ENCODE measurements around the gene CACNA1C.

Gene CACNA1C

DNA sequence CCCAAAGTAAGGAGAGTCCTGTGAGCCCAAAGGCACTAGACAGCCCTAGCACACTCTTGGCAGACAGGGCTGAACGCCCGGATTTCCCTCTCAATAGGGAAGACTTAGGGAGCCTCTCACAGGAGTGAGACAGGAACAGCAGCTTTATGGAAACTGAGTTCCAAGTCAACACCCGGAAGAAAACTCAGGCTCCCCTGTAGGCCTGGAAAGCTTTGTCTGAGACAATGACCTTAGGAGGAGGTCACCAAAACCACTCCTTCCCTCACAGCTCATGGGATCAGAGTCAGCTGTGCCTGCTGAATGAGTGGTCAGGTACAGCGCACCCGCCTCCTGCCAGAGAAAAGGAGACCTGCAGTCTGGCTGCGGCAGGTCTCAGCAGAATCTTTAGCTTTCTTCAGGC is 229.5 kb downstream of the CACNA1C start:
- no peak for DNase-seq (ENCODE audit: low spot score)

DNA sequence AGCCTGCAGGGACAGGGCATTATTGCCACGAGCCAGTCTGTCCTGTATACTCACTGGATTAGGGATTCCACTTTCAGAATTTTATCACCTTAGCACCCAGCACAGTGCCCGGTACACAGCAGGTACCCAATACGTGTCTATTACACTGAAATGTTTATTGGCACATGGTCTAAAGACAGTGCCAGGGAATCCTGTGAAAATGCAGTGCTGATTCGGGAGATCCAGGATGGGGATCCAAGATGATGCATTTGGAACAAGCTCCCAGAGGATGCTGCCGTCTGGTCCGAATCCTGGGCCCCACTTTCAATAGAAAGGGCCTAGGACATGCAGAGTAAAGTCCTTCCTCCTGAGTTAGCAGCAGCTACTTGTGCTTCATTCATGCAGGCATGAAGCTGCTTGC is 230.7 kb downstream of the CACNA1C start:
- no peak for DNase-seq (ENCODE audit: low spot score)

DNA sequence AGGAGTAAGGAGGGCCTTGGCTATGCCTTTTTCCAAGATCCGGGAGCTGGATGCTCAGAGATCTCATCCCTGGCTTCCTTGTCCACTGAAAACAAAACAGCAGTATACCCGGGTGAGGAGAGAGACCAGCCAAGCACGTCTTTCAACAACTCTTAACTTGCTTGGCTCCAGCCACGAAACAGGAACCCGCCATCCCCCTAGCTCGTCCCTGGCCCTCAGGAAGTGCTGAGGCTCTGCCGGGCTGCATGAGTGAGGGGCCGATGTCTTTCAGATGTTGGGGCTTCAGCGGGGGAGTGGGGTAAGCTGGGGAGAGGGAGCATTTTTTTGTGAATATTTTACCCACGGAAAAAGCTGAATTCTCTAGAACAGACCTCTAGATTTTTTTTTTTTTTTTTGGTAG is 231.1 kb downstream of the CACNA1C start:
- no peak for DNase-seq (ENCODE audit: low spot score)

DNA sequence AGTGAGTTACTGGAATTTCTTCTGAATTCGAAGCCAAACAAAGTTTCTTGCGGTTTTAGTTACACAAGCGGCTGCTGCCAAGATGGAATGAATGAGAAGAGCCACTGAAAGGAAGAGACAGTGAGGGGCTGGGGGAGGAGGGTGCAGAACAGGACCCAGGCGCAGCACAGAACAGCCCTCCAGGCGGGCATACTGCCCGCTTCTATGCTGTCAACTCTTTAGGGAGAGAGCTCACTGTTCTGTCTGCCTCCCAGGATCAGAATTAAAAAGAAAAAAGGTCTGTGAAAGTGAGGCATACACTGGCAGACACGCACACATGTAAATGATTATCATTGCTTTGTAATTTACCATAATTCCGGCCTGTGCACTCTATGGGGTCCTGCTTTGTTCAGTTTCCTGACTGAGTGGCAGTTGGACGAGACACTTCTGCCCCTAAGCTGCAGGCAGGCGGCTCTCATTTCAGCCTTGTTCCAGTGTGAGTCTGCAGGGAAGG is 231.6 kb downstream of the CACNA1C start:
- DNase-seq (ENCODE audit: low spot score), result no peak

DNA sequence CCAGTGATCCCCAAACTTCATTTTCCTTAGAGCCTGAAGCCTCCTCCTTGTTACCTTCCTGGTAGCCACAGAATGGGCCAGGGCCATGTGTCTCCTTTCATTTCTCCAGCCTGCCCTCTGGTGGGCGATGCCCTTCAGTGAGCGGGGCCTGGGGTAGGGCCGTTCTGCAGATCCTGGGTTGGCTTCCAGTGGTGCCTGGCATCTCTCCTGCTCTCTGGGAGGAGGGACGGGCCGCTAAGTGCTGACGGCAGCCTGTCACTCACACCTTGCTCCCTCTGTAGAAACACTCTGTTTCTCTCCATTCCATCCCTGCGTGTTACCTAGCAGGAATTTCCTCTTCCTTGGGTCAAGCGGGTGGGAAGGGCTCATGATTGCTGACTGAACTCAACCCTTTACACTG is 232.1 kb downstream of the CACNA1C start:
- peak; percentile 67 for DNase-seq (ENCODE audit: low spot score)

DNA sequence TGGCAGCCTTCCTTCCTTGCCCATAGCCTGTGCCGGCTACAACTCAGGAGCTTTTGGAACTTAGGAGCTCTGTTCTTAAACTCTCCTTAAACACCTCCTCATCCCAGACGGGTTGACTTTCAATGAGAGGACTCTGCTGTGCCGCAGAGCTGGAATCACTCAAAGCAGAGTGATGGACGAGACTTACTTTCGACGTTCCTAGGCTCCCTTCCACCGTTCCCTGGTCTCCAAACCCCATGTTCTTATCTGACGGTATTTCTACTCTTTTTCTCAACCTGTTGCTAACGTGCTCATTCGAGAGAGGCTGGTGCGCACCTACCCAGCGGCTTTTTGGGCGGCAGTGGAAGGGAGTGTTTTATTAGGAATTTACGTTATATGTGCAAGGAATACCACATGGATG is 232.7 kb downstream of the CACNA1C start:
- DNase-seq (ENCODE audit: low spot score), result no peak

DNA sequence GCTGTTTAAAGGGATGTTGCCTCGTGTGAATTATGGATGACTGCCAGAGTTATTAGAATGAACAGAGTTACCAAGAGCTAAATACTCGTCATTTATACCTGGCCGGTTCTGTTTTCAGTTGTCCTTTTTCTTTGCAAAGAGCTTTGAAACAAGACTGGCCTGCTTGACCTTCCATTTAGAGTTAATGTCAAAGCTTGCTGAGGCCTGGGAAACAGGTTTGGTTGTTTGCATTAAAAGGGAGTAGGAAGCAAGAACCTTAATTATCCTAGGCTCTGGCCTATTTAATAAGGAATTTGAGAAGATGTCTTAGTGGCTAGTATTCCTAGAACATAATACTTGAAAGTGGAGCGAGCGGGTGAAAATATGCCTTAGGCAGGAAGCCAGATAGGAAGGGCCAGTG is 233.3 kb downstream of the CACNA1C start:
- no peak for DNase-seq (ENCODE audit: low spot score)

DNA sequence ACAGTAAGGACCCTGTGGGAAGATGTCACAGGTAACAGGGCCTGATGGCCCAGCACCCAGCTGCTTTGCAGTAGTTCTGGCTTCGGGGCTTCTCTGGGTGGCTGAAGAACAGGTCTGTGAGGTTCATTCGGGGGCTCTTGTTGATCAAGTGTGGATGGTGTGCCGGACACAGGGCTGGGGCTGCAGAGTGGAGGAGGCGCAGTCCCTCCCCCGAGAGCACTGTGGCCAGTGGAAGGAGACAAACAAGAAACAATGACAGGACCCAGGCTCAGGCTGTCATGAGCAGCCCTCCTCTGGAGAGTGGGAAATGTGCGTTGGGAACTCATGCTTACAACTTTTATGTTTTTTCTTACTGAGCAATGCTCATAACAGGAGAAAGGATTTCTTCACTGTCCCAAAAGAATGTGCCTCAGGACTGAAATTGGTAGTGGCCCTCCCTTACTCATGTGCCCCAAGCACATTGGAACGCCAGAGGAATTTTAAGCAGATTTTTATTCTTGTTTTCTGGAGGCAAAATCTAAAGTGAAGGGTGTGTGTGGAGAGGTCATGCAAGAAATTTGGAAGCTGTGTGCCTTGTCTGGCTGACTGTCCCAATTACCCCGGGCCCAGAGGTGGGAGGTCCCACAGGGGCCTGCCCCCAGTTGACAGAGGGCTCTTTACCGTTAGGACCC is 233.8 kb downstream of the CACNA1C start:
- DNase-seq (ENCODE audit: low spot score), result no peak

DNA sequence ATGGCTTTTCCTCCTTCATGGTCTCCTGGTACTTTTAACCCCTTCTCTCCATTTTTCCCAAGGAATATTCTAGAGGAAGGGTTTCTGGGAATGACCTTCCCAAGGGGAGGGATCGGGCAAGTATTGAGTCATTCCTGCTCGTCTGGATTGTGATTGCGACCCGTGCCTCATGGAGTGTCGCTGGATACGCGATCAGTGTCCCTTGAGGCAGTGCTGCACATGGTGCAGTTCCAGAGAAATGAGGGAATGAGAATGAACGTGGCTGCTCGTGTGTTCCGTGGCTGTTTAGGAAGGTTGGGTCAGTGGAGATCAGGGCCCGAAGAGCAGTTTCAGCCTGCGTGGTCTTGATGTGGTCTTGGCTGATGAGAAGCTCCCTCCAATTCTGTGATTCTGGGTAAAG is 234.4 kb downstream of the CACNA1C start:
- DNase-seq (ENCODE audit: low spot score), result no peak

DNA sequence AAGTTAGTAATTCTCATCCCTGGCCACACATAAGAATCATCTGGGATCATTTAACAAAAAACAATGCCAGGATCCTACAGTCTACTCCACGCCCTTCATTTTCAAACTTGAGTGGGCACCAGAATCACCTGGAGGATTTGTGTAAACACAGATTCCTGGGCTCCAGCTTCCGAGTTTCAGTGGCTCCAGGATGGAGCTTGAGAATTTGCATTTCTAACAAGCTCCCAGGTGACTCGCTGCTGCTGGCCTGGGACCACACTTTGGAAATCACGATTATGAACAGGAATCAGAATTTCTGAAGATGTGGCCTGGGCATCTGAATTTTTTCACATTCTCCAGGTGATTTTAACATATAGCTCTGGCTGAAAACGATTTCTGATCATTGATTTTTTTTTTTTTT is 234.8 kb downstream of the CACNA1C start:
- no peak for DNase-seq (ENCODE audit: low spot score)

DNA sequence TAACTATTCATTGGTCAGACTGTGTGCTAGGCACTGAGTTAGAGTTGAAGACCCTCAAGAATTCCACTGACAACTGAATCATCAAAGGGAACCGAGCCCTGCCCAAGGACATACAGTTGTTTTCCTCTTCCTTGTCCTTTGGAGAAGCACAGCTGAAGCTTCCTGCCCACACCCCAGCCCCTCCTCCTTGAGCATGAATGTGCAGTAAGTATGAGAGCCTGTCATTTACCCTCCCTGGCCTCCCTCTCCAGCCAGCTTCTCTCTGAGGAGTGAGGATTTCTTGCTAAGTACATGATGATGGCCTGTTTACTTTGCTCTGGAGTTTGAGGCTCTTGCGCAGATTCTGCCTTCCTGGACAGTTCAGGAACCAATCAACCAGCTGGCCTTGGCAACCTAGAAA is 235.2 kb downstream of the CACNA1C start:
- no peak for DNase-seq (ENCODE audit: low spot score)

DNA sequence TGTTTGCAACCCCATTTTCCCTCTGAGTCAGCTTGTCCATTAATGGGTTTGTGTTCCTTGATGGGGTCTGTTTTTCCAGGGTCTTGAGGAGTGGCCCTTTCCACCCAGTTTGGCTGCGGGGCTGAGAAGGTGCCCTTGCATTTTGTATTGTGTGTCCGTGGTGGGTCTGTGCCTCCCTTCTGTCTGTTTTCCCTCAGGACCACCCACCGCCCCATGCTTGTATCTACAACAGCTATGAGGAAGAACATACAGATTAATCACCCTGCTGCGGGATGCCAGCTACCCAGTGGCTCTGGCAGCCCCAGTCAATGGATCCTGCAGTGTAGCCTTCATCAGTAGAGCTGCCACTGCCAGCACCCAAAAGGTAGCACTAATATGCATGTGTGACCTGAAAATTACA is 235.7 kb downstream of the CACNA1C start:
- DNase-seq (ENCODE audit: low spot score), result no peak

DNA sequence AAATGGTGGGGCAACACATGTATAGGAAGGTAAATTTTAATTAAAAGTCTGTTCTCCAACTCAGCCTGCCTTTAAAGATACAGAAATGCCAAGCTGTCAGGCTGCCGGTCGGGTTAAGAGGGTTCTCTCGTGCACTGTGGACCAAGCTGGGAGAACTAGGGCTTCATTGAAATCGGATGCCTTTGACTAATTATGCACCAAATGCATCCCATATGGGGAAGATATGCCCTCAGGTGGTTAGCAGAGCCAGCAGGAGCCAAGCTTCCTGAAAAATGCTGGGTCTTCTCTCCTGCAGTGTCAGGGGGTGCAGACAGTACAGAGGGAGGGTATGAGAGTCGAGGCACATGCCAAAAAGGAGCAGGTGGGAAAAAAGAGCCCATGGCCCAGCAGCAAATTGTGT is 236.1 kb downstream of the CACNA1C start:
- DNase-seq (ENCODE audit: low spot score), result no peak

DNA sequence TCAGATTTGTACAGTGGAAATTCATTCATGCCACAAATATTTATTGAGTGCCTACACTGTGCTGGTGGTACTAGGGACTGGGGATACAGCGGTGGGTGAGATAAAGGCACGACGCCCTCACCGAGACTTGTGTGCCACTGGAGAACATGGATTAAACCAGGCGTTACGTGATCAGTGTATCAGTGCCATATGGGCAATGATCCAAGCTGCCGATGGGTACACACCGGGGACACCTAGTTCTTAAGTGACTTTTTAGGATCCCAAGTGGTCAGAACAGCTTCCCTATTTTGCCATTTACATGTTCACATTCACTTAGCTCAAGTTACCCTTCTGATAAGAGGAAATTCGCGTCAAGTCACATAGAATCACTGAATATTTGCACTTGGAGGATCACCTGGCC is 236.7 kb downstream of the CACNA1C start:
- DNase-seq (ENCODE audit: low spot score), result no peak

DNA sequence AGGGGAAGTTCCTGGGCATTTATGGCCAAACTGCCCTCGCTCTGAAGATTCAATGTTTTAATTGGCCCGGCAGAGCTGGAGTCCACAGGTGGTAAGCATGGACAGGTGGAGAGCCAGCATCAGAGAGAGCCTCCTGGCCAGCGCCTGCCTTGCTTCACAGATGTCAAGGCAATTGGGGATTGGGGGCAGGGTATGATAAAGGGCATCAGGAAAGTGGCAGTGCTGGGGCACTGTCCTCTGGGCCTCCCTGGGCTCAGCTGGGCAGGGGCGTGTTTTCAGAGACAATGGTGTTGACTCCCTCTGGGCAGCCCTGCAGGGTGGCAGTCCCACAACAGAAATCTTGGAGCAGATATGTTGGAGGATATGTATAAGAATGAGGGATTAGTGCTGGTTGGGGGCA is 237.3 kb downstream of the CACNA1C start:
- DNase-seq (ENCODE audit: low spot score), result no peak

DNA sequence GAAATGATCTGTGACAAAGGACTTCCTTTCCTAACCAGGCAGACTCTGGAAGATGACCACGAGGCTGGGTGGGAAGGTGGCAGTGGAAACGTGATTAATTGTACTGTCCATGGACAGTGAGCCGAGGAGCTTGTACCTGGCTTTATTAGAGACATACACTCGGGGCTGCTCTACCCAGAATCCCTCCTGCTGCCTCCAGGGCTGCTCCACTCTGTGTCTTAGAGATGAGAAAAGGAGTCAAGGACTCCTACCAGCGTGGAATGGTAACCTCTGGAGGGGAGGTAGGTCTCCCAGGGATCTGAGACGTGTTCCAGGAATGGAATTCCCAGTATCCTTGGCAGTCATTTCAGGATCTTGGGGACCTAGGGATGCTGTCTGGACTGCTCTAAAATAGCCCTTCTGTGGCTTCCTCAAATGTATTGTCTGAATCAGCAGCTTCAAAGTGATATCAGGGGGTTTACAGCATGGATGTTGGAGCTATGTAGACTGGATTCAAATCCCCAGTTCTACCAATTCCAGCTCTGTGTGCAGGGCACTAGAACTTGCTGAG is 237.8 kb downstream of the CACNA1C start:
- no peak for DNase-seq (ENCODE audit: low spot score)

DNA sequence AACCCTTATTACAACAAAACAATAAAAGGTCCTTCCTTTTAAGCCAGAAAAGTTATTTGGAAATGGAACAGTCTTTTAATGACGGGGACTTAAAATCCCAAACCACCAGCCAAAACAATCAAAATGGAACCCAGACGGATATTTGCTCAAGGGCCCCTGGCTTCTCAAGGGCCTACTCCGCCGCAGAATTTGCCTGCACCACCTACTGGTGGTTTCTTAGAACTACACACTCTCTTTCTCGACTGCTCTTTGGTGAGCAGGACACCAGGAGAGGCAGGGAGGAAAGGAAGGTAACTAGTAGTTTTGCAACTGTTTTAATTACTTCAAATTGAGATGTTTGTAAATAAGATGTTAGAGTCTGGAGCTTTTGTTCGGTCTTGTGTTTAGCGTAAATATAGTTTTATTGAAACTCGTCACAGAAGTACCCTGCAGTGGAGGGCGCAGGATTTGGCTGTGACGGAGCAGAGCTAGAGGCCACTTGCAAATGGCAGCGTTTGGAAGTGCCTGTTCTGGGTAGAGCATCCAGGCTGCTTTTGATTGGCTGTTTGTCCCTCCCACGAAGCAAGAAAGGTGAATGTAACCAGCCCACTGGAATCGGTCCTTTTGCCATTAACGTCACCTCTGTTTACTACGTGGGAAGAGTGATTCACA is 238.5 kb downstream of the CACNA1C start:
- DNase-seq (ENCODE audit: low spot score), result peak; percentile 72

DNA sequence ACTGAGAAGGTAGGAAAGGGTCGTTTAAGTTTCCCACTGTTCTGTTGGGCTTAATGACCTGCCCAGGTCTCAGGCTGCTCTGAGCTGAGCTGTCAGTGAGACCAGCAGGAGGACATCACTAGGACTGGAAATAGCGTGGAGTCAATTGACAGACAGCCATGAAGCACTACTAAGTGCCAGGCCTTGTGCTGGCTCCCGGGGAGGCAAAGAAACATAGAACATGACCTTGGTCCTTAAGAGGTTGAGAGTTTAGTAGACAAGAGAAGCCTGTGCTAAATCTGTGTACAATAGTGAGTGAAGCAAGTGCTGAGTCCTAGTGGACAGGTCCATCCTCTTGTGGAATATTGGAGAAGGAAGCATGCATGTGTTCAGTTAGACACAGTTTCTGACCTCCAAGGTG is 239.2 kb downstream of the CACNA1C start:
- no peak for DNase-seq (ENCODE audit: low spot score)

DNA sequence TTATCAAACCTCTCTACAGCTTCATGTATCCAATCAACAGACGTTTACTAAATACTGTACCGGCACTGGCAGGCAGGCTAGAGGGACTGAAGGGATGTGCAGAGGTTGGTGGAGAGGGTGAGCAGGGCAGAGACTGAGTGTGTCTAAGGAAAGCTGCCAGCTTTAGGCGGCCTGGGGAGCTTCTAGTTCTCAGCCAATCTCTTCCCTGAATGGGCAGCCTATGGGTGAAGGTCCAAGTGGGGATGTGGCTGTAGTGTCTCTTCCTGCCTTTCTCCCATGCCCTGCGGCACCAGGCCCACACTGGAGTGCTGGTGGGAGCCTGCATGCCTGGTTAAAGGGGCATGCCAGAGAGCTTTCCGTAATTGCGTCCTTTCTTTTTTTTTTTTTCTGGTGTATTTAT is 239.8 kb downstream of the CACNA1C start:
- DNase-seq (ENCODE audit: low spot score), result no peak

DNA sequence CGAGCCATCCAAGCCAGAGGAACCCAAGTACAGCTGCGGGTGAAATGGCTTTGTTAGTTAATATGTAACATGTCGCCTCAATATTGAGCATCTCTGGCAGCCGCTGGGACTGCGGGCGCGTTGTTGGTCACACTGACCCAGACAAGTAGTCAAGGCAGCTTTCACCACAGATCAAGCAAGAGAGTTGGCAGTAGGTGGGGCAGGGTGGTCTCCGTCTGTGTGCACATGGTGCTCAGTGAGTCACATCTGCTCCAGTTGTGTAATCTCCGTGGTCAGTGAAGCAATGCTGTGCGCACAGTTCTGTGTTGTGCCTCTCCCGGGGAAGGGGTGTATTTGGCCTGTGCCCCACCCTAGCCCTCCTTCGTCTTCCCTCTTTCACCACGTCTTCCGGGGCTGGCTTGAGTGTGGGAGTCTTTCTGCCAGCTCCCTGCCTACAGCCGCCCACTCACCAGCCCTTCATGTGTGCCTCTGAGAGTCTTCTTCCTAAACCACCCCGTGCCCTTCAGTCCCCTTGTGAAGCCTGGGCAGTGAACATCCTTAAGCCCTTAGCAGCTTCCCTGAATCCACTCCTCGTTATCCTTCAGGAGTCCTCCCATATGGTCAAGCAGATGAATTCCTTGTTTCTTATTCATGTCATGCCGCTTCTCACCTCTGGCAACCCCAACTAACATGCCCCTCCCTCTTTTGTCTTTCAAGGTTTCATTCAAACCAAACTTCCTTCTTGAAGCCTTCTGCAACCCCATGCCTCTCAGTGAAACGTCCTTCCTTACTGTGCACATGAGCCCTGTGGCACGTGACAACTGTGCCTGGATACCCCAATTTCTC is 242.1 kb downstream of the CACNA1C start:
- no peak for DNase-seq (ENCODE audit: low spot score)

DNA sequence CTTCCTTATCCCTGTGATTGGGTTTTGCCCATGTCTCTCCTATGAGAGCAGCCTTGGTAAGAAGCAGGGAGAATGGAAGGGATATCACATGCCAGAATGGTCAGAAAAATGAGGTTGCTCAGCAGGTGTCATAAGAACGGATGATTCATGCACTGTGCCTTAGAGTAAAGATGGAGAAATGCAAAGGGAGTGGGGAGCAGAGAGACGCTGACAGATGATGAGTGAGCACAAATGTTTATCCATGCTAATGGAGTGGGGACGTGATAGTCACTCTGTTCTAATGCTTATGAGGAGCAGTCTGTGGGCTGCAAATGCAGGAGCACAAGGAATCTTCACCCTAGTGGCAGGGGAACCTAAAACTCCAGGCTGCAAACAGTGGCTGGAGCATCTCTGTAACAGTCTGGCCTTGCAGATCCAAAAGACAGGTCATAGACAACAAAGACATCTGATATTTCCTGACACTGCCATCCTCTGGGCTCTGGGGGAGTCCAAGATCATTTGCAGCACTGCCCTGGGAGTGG is 243.2 kb downstream of the CACNA1C start:
- no peak for DNase-seq (ENCODE audit: low spot score)

DNA sequence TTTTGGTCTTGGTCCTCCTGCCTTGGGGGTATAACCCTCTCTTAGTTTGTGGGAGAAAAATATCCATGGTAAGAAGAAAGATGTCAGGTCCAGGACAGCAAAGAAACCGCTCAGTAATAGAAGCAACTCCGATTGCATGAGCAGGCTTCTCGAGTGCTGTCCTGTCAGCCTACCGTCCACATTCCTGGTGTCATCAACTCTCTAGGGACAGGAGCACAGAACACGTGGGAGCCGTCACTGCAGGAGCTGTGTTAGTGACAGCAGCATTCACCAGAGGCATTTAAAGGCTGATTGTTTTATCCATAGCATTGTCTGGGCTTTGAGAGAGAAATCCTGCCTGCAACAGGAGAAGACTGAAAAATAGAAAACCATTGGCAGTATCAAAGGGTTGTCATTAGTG is 244.2 kb downstream of the CACNA1C start:
- DNase-seq (ENCODE audit: low spot score), result no peak

DNA sequence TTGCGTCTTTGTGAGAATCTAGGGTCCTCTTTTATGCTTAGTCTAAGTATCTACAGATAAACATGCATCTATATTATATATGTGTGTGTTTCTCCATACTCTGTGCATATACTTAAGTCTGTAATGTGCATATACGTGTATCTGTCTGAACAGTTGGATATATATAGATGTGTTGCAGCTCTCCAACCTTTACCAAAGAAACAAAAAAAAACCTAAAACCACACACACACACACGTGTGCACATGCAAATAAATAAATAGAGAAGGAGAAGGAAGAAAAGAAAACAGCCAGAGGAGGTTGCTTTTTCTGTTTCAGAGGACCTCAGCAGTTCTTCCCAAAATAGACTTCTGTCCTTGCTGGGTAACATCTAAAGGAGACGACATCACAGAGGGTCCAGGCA is 244.9 kb downstream of the CACNA1C start:
- no peak for DNase-seq (ENCODE audit: low spot score)

Measured in HuH-7 (cell line).